TTC549 (cell line): ENCODE results near the gene HEMGN.
"Not testable (repeated sequence)": the region's sequence is repeated elsewhere in the genome, so short reads cannot be mapped to it uniquely, and the experiment has no call there.

ENCODE experiments used
- FAIRE-seq: peaks from 2 replicates; lab custom pipeline; 2012; peaks lifted over from hg19 to GRCh38; lab: Jason Lieb, UNC

HEMGN gene

DNA sequence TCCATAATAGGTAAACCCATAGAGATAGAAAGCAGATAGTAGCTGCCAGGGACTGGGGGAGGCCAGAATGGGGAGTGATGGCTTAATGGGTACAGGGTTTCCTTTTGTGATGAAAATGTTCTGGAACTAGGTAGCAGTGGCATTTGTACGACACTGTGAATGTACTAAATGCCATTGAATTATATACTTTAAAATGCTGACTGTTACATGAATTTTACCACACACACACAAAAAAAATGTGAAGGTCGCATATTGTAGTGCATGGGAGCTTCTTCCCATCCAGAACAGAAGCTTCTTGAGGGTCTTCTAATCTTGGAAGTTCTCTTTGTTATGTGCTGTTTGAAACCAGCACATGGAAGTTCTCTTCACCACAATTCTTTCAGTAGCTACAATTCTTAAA lies 25.3 kb upstream of the HEMGN start:
- no peak for FAIRE-seq

- FAIRE-seq, result no peak
Observed at GRCh38 chr9:97962575-97962974, 24.6 kb upstream of the HEMGN start.

- FAIRE-seq, result no peak
Observed at GRCh38 chr9:97962136-97962535, 24.2 kb upstream of the HEMGN start.

GRCh38 chr9:97961361-97961760 lies 23.4 kb upstream of the HEMGN start:
- FAIRE-seq, result no peak

DNA sequence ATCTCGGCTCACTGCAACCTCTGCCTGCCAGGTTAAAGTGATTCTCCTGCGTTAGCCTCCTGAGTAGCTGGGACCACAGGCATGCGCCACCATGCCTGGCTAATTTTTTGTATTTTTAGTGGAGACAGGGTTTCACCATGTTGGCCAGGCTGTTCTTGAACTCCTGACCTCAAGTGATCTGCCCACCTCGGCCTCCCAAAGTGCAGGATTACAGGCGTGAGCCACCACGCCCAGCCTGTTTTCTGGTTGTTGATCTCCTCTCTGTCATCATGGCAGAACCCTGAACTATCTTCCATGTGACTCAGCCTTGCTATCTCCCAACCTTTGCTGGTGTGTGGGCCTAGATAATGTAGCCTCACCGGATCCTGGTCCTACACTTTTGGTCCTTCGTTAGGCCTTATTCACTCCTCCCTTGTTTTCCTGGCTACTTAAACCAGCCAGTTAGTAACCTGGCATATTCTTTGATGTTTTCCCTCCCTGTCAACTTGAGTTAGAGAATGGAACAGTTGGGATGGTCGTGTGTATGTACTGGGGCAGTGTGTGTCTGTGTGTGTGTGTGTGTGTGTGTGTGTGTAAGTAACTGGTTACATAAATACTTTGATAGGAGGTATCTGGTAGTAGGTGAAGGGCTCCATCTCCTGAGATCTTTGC lies 22.8 kb upstream of the HEMGN start:
- not testable (repeated sequence) for FAIRE-seq

- no peak for FAIRE-seq
Observed at GRCh38 chr9:97959585-97959984, 21.6 kb upstream of the HEMGN start.

GRCh38 chr9:97958812-97959511 lies 21.0 kb upstream of the HEMGN start:
- FAIRE-seq, result no peak

- FAIRE-seq, result no peak
Observed at GRCh38 chr9:97956331-97956730, 18.4 kb upstream of the HEMGN start.

DNA sequence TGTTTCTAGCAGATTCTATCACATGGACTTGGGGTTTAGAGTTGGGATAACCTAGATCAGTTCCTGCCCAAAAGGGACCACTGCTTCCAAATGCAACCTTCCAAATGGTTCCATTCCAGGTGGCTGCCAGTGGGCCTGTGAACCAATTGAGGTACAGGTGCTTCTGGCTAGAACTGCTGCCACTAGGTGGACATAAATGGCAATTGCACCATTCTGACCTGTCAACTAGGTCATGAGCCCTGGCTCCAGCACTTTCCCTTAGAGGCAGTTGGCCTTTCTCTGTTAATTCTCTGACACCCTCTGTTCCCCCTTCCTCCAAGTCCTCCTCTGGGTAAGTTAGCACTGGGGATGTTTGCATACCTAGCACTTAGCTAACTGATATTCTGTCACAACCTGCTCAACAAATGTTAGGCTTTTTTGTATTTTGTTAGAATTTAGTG lies 16.6 kb upstream of the HEMGN start:
- no peak for FAIRE-seq

- FAIRE-seq, result not testable (repeated sequence)
Observed at GRCh38 chr9:97950873-97951272, 12.9 kb upstream of the HEMGN start.

DNA sequence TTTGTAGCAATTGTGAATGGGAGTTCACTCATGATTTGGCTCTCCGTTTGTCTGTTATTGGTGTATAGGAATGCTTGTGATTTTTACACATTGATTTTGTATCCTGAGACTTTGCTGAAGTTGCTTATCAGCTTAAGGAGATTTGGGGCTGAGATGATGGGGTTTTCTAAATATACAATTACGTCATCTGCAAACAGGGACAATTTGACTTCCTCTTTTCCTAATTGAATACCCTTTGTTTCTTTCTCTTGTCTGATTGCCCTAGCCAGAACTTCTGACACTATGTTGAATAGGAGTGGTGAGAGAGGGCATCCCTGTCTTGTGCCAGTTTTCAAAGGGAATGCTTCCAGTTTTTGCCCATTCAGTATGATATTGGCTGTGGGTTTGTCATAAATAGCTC lies 9.1 kb upstream of the HEMGN start:
- not testable (repeated sequence) for FAIRE-seq

DNA sequence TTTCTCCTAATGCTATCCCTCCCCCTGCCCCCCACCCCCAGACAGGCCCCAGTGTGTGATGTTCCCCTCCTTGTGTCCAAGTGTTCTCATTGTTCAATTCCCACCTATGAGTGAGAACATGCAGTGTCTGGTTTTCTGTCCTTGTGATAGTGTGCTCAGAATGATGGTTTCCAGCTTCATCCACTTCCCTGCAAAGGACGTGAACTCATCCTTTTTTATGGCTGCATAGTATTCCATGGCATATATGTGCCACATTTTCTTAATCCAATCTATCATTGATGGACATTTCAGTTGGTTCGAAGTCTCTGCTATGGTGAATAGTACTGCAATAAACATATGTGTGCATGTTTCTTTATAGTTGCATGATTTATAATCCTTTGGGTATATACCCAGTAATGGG lies 7.5 kb upstream of the HEMGN start:
- not testable (repeated sequence) for FAIRE-seq

DNA sequence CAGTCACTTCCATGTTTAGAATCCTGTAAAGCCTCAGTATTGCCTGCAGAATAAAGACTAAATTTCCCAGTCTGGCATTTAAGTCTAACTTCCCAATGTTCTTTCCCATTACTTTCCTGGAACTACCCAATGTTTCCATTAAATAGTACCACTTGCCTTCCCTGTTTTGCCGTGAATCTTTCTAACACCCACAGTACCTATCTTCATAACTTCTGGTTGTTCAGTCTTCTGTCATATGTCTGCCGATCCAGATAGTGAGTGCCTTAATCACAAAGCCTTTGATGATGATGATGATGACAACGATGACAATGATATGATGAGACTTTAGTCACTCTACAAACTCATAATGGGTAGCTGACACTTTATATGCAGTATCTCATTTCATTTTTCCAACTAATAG lies 6.6 kb upstream of the HEMGN start:
- FAIRE-seq, result no peak

- no peak for FAIRE-seq
Observed at GRCh38 chr9:97943308-97943855, 5.4 kb upstream of the HEMGN start.

- no peak for FAIRE-seq
Observed at GRCh38 chr9:97941323-97941722, 3.4 kb upstream of the HEMGN start.

DNA sequence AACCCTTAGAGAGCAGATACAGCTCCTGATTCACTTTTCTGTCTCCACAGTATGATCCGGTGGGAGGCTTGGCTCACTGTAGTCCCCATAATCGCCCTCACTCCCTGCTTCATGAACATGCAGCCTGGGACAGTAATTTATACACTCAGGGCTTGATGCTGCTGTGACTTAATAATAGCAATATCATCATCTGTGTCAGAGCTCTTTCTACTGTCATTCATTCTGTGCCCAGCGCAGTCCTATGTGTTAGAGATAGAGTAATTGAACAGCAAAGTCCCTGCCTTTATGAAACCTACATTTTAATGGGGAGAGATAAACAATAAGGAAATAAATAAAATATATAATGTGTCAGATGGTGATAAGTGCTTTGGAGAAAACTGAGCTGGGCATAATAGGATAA lies 2.8 kb upstream of the HEMGN start:
- no peak for FAIRE-seq

- FAIRE-seq, result no peak
Observed at GRCh38 chr9:97940233-97940632, 2.3 kb upstream of the HEMGN start.

DNA sequence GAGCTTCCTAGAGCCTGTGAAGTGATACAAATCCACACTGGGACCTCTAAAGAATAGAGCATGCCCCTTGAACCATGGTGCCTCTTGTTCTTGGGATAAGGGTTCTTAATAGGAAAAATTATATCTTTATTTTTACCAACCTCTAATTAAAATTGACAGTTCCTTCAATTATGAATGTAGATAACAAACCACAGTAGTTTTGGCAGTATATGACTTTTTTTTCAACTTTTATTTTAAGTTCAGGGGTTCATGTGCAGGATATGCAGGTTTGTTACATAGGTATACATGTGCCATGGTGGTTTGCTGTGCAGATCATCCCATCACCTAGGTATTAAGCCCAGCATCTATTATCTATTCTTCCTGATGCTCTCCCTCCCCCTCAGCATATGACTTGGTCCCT lies 974 bp downstream of the HEMGN start:
- FAIRE-seq, result no peak

GRCh38 chr9:97935276-97935675 lies 2.7 kb downstream of the HEMGN start:
- FAIRE-seq, result no peak

DNA sequence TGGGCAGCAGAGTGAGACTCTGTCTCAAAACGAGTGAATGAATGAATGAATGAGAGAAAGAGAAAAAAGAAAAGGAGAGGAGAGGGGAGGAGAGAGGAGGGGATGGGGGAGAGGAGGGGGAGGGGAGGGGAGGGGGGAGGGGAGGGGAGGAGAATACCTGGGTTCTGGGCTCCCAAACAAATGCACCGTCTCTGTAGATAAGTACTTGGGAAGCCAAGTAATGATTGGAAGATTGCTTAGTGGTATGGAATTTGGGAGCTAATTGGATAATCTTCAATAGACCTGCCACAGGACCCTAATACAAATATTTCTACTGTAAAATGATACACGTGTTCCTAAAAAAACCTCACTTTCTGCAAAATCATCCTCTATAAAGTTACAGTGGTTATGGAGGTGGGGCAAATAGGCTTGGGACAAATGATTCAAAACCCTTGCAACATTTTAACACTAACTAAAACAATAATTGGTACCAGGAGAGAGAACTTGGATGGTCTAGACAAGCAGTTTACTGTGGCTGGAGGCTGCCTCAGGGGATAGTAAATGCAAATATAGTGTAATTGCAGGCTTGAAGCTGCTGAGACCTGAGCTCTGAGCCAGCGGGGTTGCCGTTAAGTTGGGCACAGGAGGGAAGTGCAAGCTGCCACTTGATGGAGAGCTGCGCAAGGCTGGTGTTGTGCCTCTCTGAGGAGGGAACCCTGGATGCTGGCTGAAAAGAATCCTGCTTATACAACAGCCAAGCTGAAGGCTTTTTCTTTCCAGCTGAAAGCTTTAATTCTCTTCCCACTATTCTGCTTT lies 3.5 kb downstream of the HEMGN start:
- FAIRE-seq, result no peak

- FAIRE-seq, result no peak
Observed at GRCh38 chr9:97933297-97933998, 4.5 kb downstream of the HEMGN start.

- FAIRE-seq, result no peak
Observed at GRCh38 chr9:97930972-97931371, 7.0 kb downstream of the HEMGN start.
